ENCODE data around the gene ADCK1.
A peak's percentile ranks its signal among the peaks of the same experiment; 100 is the strongest.
"Not testable (repeated sequence)": the region's sequence is repeated elsewhere in the genome, so short reads cannot be mapped to it uniquely, and the experiment has no call there.

The ADCK1 gene

GRCh38 chr14:77864580-77864979 is 64.7 kb downstream of the ADCK1 start:
- no peak for DNase-seq

- no peak for DNase-seq
Observed at GRCh38 chr14:77865455-77865854, 65.5 kb downstream of the ADCK1 start.

GRCh38 chr14:77866932-77867331 is 67.0 kb downstream of the ADCK1 start:
- DNase-seq = no peak

- DNase-seq = no peak
Observed at GRCh38 chr14:77867476-77867875, 67.6 kb downstream of the ADCK1 start.

- DNase-seq = no peak
Observed at GRCh38 chr14:77868552-77869285, 68.8 kb downstream of the ADCK1 start.

GRCh38 chr14:77869340-77869739 is 69.4 kb downstream of the ADCK1 start:
- DNase-seq = no peak

GRCh38 chr14:77870646-77871045 is 70.7 kb downstream of the ADCK1 start:
- DNase-seq = no peak

GRCh38 chr14:77872152-77872551 is 72.2 kb downstream of the ADCK1 start:
- DNase-seq = no peak

GRCh38 chr14:77872983-77873382 is 73.1 kb downstream of the ADCK1 start:
- DNase-seq = no peak

- no peak for DNase-seq
Observed at GRCh38 chr14:77878783-77879182, 78.9 kb downstream of the ADCK1 start.

- DNase-seq = peak in 1 of 56 donors; percentile 10
Observed at GRCh38 chr14:77880056-77880455, 80.1 kb downstream of the ADCK1 start.

GRCh38 chr14:77882098-77882497 is 82.2 kb downstream of the ADCK1 start:
- DNase-seq = peak in 29 of 56 donors; percentile 5 to 62 (median 24)

- DNase-seq = peak in 2 of 56 donors; percentile 14 to 29
Observed at GRCh38 chr14:77882636-77883035, 82.7 kb downstream of the ADCK1 start.

- peak in 2 of 56 donors; percentile 2 to 22 for DNase-seq
Observed at GRCh38 chr14:77883131-77883846, 83.4 kb downstream of the ADCK1 start.

- DNase-seq = peak in 8 of 56 donors; percentile 5 to 44 (median 14)
Observed at GRCh38 chr14:77883847-77884238, 83.9 kb downstream of the ADCK1 start.

- no peak for DNase-seq
Observed at GRCh38 chr14:77885367-77885766, 85.5 kb downstream of the ADCK1 start.

GRCh38 chr14:77886010-77886409 is 86.1 kb downstream of the ADCK1 start:
- DNase-seq = no peak

GRCh38 chr14:77888903-77889302 is 89.0 kb downstream of the ADCK1 start:
- DNase-seq = not testable (repeated sequence)

GRCh38 chr14:77889971-77890442 is 90.1 kb downstream of the ADCK1 start:
- peak in 11 of 56 donors; percentile 9 to 32 (median 14) for DNase-seq

- no peak for DNase-seq
Observed at GRCh38 chr14:77890873-77891272, 91.0 kb downstream of the ADCK1 start.

- no peak for DNase-seq
Observed at GRCh38 chr14:77892381-77892871, 92.5 kb downstream of the ADCK1 start.

- DNase-seq = no peak
Observed at GRCh38 chr14:77892890-77893484, 93.1 kb downstream of the ADCK1 start.
